Rectal smooth muscle tissue (tissue), 1 donor: ENCODE results near the gene CA5B.
"Not testable (repeated sequence)": the region's sequence is repeated elsewhere in the genome, so short reads cannot be mapped to it uniquely, and the experiment has no call there.

Source experiments
- H3K27ac ChIP-seq: one replicate; pipeline ENCODE4 v1.7.0; 2013; ENCODE audit warnings: low read depth, low read length, inconsistent platforms
- H3K27me3 ChIP-seq: one replicate; pipeline ENCODE4 v1.7.0; 2013; ENCODE audit warnings: low read length; ENCODE audit not compliant: control insufficient read depth, insufficient read depth
- H3K36me3 ChIP-seq: one replicate; pipeline ENCODE4 v1.7.0; 2013; ENCODE audit warnings: low read length; ENCODE audit not compliant: control insufficient read depth, insufficient read depth
- H3K4me1 ChIP-seq: one replicate; pipeline ENCODE4 v1.7.0; 2013; ENCODE audit warnings: low read length; ENCODE audit not compliant: control insufficient read depth, insufficient read depth
- H3K4me3 ChIP-seq: one replicate; pipeline ENCODE4 v1.7.0; 2013; ENCODE audit warnings: low read length
- H3K9ac ChIP-seq: one replicate; pipeline ENCODE4 v1.7.0; 2013; ENCODE audit warnings: low read length

Gene CA5B

DNA sequence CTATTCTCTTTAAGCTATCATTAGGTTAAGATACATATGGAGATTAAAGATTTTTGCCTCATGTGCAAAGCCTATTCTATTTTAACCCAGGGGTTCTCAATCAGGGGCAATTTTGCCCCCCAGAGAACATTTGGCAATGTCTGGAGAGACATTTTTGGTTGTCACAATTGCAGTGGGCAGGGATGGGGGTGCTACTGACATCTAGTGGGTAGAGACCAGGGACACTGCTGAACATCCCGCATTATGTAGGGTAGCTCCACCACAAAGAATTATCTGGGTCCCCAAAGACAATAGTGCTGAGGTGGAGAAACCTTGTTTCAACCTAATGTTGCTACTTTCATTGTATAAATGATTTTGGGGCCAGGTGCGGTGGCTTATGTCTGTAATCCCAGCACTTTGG lies 13.2 kb upstream of the CA5B start:
- Histone ChIP-seq H3K4me3 (no peak overlapping the region), H3K27ac (no peak overlapping the region), H3K9ac (no peak overlapping the region), H3K36me3 (no peaks in the 10 kb centered on the region), H3K27me3 (no peaks in the 10 kb centered on the region), H3K4me1 (no peaks in the 10 kb centered on the region)

DNA sequence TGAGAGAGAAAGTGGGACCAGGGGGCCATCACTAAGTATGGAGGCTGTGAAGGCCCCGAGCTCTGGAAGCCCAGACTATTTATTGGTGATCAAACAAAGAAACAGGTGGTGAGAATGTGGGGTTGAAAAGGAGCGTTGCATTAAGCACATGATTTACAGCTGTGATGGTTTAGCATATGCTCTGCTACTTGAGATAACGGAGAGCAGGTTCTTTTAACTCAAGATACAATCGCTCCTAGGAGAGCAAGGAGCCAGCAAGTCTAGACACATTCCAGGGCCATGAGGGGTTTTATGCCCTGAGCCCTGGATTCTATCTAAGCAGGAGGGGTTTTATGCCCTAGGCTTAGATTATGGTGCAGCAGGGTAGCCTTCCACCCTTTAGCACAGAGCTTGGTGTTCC lies 6.7 kb upstream of the CA5B start:
- H3K9ac ChIP-seq, H3K36me3 ChIP-seq, H3K4me3 ChIP-seq, H3K27me3 ChIP-seq, H3K27ac ChIP-seq, H3K4me1 ChIP-seq: not testable (repeated sequence)

DNA sequence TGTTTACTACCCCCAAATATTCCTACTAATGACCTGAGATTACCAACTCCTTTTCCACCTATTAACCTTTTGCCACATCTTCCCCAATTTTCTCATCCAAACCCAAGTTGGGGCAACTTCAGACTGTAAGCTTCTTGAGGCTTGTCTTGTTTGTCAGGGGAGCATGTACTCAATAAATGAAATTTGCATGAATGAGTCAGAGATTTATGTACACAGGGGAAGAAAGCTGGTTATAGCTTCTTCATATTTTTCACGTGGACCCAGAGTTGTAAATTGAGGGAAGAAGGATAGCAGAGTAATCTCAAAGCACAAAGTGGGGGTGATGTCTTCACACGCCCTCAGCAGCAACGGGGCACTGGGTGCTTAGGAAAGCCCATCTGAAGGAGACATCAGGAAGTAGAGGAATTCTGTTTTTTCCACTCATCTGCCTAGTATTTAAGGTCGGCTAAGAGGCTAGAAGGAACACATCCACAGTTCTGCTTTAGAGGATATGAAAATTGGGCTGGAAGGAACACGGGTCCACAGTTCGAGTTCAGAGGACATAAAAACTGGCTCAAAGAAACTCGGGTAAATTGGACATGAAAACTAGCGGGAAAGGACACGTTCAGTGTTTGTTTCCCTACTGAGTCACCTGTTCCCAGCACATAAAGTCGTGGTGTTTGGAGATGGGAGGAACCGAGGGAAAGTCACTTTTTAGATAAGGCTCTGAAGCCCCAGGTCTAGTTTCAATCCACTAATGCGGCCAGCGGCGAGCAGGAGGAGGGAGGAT lies 696 bp upstream of the CA5B start:
- Histone ChIP-seq H3K4me1 (no peaks in the 10 kb centered on the region), H3K27me3 (peaks cover 3% of the 10 kb centered on the region), H3K4me3 (peak overlapping the region; percentile 76), H3K27ac (no peak overlapping the region), H3K9ac (no peak overlapping the region), H3K36me3 (no peaks in the 10 kb centered on the region)

- H3K4me3 ChIP-seq, result no peak overlapping the region
- no peak overlapping the region for H3K9ac ChIP-seq
- no peak overlapping the region for H3K27ac ChIP-seq
- H3K4me1 ChIP-seq, result no peaks in the 10 kb centered on the region
- no peaks in the 10 kb centered on the region for H3K36me3 ChIP-seq
- H3K27me3 ChIP-seq, result peaks cover 3% of the 10 kb centered on the region
Observed at GRCh38 chrX:15739886-15740285, 1.8 kb downstream of the CA5B start.

DNA sequence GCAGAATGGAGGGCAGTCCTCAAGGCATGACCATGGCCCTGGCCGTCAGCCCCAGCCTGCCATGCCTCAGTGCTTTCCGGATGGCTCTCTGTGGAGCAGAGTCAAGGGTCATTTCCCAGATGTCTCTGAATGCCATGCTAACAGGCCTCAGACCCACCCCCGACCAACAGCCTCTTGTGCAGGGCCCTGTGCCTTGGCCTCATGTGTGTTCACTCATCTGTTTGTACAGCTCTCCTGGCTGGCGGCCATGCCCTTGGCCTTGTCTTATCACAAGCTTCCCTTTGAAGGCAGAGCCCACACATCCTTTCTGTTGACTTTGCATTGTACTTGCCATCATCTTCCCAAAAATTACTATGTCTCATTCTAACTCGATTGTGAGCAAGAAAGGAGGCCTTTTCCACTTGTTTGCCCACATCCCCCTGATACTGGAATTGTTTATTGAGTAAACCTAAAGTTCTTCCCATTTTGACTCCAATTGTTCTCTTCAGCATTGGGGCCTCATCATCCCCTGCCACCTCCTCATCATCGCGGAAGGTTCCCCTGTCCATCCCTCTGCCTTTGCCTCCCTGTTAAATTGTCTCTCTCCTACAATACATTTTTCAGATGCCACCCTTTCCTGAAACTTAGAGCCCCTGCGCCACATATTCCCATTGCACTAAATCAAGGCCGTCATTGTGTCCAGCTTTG lies 6.3 kb downstream of the CA5B start:
- no peaks in the 10 kb centered on the region for H3K27me3 ChIP-seq
- no peaks in the 10 kb centered on the region for H3K4me1 ChIP-seq
- no peak overlapping the region for H3K9ac ChIP-seq
- no peaks in the 10 kb centered on the region for H3K36me3 ChIP-seq
- H3K27ac ChIP-seq, result no peak overlapping the region
- no peak overlapping the region for H3K4me3 ChIP-seq

DNA sequence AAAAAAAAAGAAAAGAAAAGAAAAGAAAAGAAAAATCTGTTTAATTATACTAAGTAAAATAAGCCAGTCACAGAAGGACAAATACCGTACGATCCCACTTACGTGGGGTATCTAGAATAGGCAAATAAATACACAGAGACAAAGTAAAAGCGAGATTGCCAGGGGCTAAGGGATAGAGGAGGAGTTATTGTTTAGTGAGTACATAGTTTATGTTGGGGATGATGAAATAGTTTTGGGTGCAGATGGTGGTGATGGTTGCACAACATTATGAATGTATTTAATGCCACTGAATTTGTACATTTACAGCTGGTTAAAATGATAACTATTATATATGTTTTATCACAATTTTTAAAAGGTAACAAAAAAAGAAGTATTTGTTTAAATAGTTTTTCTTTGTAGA lies 7.1 kb downstream of the CA5B start:
- Histone ChIP-seq H3K36me3 (no peaks in the 10 kb centered on the region), H3K27me3 (no peaks in the 10 kb centered on the region), H3K27ac (no peak overlapping the region), H3K9ac (no peak overlapping the region), H3K4me1 (peaks cover 3% of the 10 kb centered on the region), H3K4me3 (no peak overlapping the region)

DNA sequence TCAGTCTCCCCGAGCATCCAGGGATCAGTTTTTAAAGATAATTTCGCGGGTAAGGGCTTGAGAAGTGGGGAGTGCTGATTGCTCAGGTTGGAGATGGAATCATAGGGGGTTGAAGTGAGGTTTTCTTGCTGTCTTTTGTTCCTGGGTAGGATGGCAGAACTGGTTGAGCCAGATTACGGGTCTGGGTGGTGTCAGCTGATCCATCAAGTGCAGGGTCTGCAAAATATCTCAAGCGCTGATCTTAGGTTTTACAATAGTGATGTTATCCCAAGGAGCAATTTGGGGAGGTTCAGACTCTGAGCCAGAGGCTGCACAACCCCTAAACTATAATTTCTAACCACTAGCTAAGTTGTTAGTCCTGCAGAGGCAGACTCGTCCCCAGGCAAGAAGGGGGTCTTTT lies 8.6 kb downstream of the CA5B start:
- not testable (repeated sequence) for H3K27me3 ChIP-seq, H3K4me3 ChIP-seq, H3K9ac ChIP-seq, H3K36me3 ChIP-seq, H3K4me1 ChIP-seq, H3K27ac ChIP-seq

GRCh38 chrX:15747626-15748173 lies 9.6 kb downstream of the CA5B start:
- Histone ChIP-seq H3K27me3 (no peaks in the 10 kb centered on the region), H3K4me1 (peaks cover 12% of the 10 kb centered on the region), H3K4me3 (no peak overlapping the region), H3K27ac (no peak overlapping the region), H3K9ac (no peak overlapping the region), H3K36me3 (no peaks in the 10 kb centered on the region)

DNA sequence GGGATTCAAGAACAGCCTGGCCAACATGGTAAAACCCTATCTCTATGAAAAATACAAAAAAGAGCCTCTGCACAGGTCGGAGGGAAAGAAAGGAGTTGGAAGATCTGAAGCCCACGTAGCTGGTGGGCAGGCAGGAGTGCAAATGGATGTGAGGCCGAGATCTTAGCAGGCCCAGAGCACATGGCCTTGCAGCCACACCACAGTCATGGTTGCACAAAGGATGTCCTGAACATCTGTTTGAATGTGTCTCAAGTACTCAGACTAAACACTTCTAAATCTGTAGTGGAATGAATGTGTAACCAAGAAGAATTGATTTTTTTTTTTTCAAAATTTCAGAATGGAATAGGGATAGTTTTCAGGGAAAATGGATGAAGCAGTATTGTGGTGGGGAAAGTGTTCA lies 10.8 kb downstream of the CA5B start:
- peaks cover 12% of the 10 kb centered on the region for H3K4me1 ChIP-seq
- H3K4me3 ChIP-seq, result no peak overlapping the region
- peak overlapping the region; percentile 66 for H3K27ac ChIP-seq
- no peaks in the 10 kb centered on the region for H3K36me3 ChIP-seq
- no peaks in the 10 kb centered on the region for H3K27me3 ChIP-seq
- no peak overlapping the region for H3K9ac ChIP-seq

- Histone ChIP-seq H3K27me3 (no peaks in the 10 kb centered on the region), H3K27ac (peak overlapping the region; percentile 79), H3K9ac (no peak overlapping the region), H3K36me3 (no peaks in the 10 kb centered on the region), H3K4me1 (peaks cover 12% of the 10 kb centered on the region), H3K4me3 (no peak overlapping the region)
Observed at GRCh38 chrX:15749642-15750610, 11.9 kb downstream of the CA5B start.

DNA sequence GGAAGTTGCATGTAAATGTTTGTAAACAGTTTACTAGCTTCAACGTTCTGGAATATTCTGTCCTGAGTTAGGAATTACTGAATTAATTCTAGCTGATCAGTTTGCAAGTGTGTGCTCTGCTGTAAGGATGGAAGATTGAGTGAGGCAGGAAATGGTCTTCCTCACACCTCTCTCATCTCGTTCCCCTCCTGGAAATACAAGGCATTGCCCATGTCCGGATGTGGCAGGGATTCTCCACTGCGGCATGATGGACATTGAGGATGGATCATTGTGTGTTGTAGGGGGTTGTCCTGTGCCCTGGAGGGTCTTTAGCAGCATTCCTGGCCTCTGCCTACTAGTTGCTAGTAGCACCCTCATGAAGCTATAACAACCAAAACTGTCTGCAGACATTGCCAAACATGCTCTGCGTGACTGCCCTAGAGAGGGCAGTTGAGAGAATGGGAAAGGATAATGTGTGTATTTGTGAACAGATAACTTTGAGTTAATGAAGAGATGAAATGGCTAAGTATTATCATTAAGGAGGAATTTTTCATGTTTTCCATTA lies 12.6 kb downstream of the CA5B start:
- Histone ChIP-seq H3K4me3 (no peak overlapping the region), H3K9ac (no peak overlapping the region), H3K36me3 (no peaks in the 10 kb centered on the region), H3K27ac (peak overlapping the region; percentile 79), H3K27me3 (no peaks in the 10 kb centered on the region), H3K4me1 (peaks cover 12% of the 10 kb centered on the region)
